Progenitor cell of endocrine pancreas (in vitro differentiated cells): ENCODE measurements around the gene NCEH1. TPM values are rescaled to one million over a fixed set of nuclear protein-coding genes. Genes with fewer than 3 reads are reported as not detected.
A peak's percentile ranks its signal among the peaks of the same experiment; 100 is the strongest.

Source experiments
- DNase-seq: peaks from one replicate; pipeline ENCODE4 v3.0.0; 2021; ENCODE audit warnings: low spot score; ENCODE audit not compliant: unreplicated experiment
- H3K27ac Mint-ChIP-seq: 2 replicates; pipeline ENCODE4 v1.8.0; 2021; ENCODE audit warnings: mild to moderate bottlenecking, moderate library complexity, mixed read lengths
- H3K27me3 Mint-ChIP-seq: 2 replicates; pipeline ENCODE4 v1.8.0; 2021; ENCODE audit warnings: mixed read lengths
- H3K36me3 Mint-ChIP-seq: 2 replicates; pipeline ENCODE4 v1.8.0; 2022; ENCODE audit warnings: mixed read lengths; ENCODE audit not compliant: insufficient read depth
- H3K4me1 Mint-ChIP-seq: 2 replicates; pipeline ENCODE4 v1.8.0; 2021; ENCODE audit warnings: low read depth, mixed read lengths
- H3K4me3 Mint-ChIP-seq: 2 replicates; pipeline ENCODE4 v1.8.0; 2021; ENCODE audit warnings: low read depth, mild to moderate bottlenecking, moderate library complexity, mixed read lengths
- H3K9me3 Mint-ChIP-seq: 2 replicates; pipeline ENCODE4 v1.8.0; 2021; ENCODE audit warnings: low read depth, mixed read lengths
- total RNA-seq: library from RNA; stranded (reverse); gene quantifications from 2 replicates; pipeline ENCODE4 v1.2.1, GENCODE V29; 2021
- TF ChIP-seq, protein P1 (sequence below): fragments of 200-600 bp; sonication (generic); IDR thresholded peaks from one replicate; pipeline ENCODE4 v1.5.0; 2021; ENCODE audit warnings: antibody characterized with exemption, mild to moderate bottlenecking; ENCODE audit not compliant: unreplicated experiment

Gene NCEH1
- total RNA-seq, 1 donor from 2014 or later, result 2.5 TPM

DNA sequence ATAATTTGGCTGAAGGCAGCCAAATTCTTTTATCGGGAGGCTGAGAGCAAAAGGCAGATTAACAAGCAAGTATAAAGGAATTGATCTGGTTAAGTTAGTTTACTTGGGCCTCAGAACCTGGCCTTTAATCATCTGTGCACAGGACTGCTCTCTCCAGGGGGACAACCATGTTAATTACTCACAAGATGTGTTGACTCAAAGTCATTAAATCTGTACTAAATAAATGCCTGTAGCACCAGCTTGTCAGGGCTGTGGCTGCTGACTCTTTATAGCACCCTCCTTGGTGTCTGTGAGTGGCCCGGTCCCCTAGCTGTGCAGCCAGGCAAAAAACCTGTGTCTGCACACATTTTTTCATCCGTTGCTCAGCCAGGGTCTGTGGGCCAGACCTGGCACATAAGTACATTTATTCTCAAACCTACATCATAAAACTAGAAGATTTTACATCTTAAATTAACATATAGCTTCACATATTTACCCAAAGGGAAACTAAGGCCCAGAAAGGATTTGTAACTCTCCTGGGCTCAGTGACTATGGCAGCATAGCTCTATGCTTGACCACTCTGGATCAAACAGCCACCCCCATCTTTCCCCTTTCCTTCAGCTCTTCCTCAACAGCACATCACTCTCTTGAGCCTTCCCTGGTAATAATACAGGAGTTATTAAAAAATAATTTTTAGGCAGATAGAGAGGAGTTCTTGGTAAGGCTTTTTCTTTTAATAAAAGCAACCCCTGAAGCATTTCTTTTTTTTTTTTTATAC is 51.4 kb downstream of the NCEH1 start:
- Mint-ChIP-seq H3K27ac (peak overlapping the region; percentile 73), H3K4me3 (no peak overlapping the region), H3K4me1 (peaks cover 6% of the 10 kb centered on the region), H3K36me3 (no peaks in the 10 kb centered on the region), H3K9me3 (peaks cover 13% of the 10 kb centered on the region), H3K27me3 (no peaks in the 10 kb centered on the region)
- DNase-seq, result no peak
- TF ChIP-seq, protein P1, sequence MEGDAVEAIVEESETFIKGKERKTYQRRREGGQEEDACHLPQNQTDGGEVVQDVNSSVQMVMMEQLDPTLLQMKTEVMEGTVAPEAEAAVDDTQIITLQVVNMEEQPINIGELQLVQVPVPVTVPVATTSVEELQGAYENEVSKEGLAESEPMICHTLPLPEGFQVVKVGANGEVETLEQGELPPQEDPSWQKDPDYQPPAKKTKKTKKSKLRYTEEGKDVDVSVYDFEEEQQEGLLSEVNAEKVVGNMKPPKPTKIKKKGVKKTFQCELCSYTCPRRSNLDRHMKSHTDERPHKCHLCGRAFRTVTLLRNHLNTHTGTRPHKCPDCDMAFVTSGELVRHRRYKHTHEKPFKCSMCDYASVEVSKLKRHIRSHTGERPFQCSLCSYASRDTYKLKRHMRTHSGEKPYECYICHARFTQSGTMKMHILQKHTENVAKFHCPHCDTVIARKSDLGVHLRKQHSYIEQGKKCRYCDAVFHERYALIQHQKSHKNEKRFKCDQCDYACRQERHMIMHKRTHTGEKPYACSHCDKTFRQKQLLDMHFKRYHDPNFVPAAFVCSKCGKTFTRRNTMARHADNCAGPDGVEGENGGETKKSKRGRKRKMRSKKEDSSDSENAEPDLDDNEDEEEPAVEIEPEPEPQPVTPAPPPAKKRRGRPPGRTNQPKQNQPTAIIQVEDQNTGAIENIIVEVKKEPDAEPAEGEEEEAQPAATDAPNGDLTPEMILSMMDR, result no peak

DNA sequence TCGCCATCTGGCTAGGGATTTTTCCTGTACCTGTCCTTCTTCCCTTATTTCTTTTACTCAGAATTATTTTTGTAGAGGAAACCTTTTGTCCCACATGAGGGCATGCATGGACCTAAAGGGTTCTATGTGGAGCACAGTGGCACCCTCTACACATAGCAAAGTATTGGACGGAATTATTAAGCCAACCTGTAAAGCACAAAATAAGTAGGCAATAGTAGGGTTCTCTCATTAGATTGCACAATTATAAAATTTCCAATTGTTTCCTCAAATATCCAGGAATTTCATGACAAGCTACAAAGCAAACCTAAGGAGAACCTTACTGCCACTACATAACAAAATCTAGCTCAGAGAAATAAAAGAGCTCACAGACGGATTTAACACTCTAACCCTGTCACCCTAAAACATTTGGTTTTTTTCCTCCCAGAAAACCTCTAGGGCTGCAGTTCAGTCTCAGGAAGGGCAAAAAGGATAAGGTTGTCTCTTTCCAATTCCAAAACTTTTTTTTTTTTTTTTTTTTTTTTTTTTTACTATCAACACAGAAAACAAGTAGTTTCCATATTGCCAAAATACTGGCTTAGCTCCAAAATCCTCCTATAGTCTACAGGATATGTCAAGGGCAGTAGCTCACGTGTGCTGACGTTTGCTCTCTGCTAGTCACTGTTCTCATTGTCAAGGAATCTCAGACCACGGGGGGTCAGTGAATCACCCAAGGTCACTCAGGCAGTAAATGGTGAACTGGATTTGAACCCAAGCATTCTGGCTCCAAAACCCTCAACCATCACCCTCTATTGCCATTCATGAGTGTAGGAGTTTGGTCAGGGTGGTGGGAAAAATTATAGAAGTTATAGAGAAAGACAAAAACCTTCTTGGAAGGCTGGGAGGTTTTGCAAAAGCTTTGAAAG is 52.3 kb downstream of the NCEH1 start:
- TF ChIP-seq, protein P1, result no peak
- H3K27me3 Mint-ChIP-seq, result no peaks in the 10 kb centered on the region
- H3K27ac Mint-ChIP-seq, result peak overlapping the region; percentile 73
- no peak for DNase-seq
- no peaks in the 10 kb centered on the region for H3K36me3 Mint-ChIP-seq
- H3K9me3 Mint-ChIP-seq, result peaks cover 10% of the 10 kb centered on the region
- peaks cover 6% of the 10 kb centered on the region for H3K4me1 Mint-ChIP-seq
- no peak overlapping the region for H3K4me3 Mint-ChIP-seq

DNA sequence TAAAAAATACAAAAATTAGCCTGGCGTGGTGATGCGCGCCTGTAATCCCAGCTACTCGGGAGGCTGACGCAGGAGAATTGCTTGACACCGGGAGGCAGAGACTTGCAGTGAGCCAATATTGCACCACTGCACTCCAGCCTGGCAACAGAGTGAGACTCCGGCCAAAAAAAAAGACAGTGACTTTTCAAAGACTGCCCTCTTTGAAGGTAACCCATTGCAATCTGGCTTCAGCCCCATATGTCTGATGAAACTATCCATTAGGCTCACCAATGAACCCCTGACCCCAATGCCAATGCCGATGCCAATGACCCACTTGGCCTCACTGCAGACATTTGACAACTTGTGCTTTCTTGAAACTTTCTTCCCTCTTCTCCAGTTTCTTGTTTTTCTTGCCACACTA is 54.3 kb downstream of the NCEH1 start:
- Mint-ChIP-seq H3K9me3 (peaks cover 10% of the 10 kb centered on the region), H3K36me3 (no peaks in the 10 kb centered on the region), H3K27me3 (no peaks in the 10 kb centered on the region), H3K4me3 (no peak overlapping the region), H3K27ac (no peak overlapping the region), H3K4me1 (peaks cover 6% of the 10 kb centered on the region)
- TF ChIP-seq, protein P1, result no peak
- no peak for DNase-seq

DNA sequence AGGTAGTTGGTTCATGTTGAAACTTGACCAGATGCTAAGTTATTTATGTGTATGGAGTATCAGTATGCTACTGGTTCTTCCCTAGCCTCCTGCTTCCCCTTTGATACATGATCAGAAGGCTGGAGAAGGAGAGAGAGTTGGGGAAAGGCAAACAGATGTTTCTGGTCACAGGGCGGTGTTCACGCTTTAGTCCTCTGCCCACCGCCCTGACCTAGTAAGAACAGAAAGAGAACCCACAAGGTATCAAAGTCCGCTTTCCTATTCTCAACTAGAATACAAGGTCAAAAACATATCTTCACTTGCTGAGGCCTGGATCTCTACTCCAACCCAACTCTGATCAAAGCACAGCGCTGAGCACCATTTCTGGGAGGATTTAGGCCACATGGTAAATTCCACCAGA is 55.5 kb downstream of the NCEH1 start:
- H3K27ac Mint-ChIP-seq, result no peak overlapping the region
- no peaks in the 10 kb centered on the region for H3K27me3 Mint-ChIP-seq
- no peak overlapping the region for H3K4me3 Mint-ChIP-seq
- H3K9me3 Mint-ChIP-seq, result peaks cover 5% of the 10 kb centered on the region
- peaks cover 6% of the 10 kb centered on the region for H3K4me1 Mint-ChIP-seq
- no peaks in the 10 kb centered on the region for H3K36me3 Mint-ChIP-seq
- no peak for DNase-seq
- TF ChIP-seq, protein P1, result no peak

DNA sequence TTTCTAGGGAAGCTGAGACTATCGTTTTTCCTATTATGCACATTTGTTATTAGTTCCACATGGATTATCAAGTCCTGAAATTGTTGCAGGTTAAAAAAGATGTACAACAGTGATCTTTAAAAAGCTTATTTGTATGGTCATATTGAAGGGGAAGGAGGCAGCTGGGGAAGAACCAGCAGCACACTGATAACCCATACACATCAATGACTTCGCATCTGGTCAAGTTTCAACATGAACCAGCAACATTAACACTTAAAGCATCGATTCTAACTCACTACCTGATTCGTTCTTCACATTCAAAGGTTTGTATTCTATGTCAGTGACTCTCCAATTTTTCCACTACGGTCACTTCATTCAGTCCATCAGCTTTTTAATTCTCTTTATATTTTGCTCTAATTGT is 56.4 kb downstream of the NCEH1 start:
- Mint-ChIP-seq H3K36me3 (no peaks in the 10 kb centered on the region), H3K27me3 (no peaks in the 10 kb centered on the region), H3K9me3 (peaks cover 5% of the 10 kb centered on the region), H3K27ac (no peak overlapping the region), H3K4me3 (no peak overlapping the region), H3K4me1 (peaks cover 6% of the 10 kb centered on the region)
- TF ChIP-seq, protein P1, result no peak
- no peak for DNase-seq
